Measurements from ENCODE around the gene PDIK1L.

PDIK1L gene

DNA sequence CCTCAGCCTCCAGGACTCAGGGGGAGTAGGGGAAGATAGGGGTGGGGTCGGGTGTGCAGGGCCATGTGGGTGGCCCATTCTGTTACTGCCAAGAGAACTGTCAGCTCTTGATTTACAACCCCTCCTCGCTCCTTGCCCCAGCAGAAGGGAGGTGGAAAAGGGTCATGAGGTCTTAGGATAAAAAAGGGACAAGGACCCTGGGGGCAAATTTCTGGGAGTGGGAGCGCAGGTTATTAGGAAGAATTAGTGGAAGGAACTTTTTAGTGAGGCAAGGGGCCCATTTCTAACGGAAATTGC lies 48.1 kb downstream of the PDIK1L start:
- DNase-seq (ENCODE audit: low read depth): no peak
- TF ChIP-seq, protein P1, sequence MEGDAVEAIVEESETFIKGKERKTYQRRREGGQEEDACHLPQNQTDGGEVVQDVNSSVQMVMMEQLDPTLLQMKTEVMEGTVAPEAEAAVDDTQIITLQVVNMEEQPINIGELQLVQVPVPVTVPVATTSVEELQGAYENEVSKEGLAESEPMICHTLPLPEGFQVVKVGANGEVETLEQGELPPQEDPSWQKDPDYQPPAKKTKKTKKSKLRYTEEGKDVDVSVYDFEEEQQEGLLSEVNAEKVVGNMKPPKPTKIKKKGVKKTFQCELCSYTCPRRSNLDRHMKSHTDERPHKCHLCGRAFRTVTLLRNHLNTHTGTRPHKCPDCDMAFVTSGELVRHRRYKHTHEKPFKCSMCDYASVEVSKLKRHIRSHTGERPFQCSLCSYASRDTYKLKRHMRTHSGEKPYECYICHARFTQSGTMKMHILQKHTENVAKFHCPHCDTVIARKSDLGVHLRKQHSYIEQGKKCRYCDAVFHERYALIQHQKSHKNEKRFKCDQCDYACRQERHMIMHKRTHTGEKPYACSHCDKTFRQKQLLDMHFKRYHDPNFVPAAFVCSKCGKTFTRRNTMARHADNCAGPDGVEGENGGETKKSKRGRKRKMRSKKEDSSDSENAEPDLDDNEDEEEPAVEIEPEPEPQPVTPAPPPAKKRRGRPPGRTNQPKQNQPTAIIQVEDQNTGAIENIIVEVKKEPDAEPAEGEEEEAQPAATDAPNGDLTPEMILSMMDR (IDR thresholded peaks at IDR 0.05; ENCODE audit: control insufficient read depth, extremely low read depth, insufficient read depth): no peak
- H3K4me3 ChIP-seq (ENCODE audit: low read depth, low read length): no peak overlapping the region

DNA sequence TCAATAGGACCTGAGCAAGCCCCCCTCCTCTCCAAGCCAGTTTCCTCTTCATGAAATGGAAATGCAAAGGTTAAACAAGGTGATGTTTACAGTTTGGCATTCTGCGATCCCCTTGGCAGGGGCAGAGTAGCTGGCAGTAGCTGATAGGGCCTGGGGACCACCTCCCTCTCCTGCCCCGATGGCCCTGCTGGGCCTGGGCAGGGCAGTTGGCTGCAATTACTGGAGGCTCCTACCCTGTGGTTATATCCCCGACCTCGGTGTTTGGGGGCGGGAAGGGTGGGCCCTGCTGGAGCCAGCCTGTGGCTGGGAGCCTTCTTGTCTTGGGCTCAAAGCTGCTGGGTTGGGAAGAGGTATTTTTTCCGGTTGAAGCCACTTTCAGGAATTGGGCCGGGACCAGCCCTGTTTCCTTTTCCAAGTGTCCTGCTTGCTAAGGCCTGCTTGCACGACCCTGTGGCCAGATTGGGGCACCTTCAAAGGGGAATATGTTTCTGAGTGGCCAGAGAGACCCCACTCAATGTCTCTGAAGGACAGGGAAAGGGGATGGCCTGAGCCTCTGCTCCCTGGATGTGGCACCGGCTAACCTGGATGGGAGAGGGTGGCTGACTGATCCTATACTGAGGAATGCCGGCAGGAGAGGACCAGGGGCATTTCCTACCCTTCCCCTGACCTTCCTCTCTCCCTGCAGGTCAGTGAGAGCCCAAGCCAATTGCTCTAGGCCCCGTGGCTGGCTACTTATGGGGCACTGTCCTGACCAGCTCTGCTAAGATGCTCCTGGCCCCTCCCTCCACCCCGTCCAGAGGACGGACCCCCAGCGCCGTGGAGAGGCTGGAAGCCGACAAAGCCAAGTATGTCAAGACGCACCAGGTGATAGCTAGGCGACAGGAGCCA lies 49.1 kb downstream of the PDIK1L start:
- TF ChIP-seq, protein P1 (IDR thresholded peaks at IDR 0.05; ENCODE audit: control insufficient read depth, extremely low read depth, insufficient read depth): no peak
- H3K4me3 ChIP-seq (ENCODE audit: low read depth, low read length): no peak overlapping the region
- peak; percentile 7 for DNase-seq (ENCODE audit: low read depth)

DNA sequence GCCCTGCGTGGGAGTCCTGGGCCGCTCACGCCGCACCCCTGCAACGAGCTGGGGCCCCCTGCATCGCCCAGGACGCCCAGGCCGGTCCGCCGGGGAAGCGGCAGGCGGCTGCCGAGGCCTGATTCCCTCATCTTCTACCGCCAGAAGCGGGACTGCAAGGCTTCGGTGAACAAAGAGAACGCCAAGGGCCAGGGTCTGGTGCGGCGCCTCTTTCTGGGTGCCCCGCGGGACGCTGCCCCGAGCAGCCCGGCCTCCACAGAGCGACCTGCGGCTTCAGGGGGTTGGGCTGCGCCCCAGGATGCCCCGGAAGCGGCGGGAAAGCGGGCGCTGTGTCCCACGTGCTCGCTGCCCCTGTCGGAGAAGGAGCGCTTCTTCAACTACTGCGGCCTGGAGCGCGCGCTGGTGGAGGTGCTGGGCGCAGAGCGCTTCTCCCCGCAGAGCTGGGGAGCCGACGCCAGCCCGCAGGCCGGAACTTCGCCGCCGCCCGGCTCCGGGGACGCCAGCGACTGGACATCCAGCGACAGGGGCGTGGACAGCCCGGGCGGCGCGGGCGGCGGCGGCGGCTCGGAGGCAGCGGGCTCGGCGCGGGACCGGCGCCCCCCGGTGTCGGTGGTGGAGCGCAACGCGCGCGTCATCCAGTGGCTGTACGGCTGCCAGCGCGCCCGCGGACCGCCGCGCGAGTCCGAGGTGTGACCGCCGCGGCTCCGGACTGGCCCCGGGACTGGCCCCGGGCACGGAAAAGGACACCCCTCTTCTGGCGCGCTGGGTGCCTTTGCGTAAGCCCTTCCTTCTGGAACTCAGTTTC lies 50.0 kb downstream of the PDIK1L start:
- TF ChIP-seq, protein P1 (IDR thresholded peaks at IDR 0.05; ENCODE audit: control insufficient read depth, extremely low read depth, insufficient read depth): peak; percentile 31; the same call in 1 of the 2 replicates
- no peak for DNase-seq (ENCODE audit: low read depth)
- H3K4me3 ChIP-seq (ENCODE audit: low read depth, low read length): no peak overlapping the region

DNA sequence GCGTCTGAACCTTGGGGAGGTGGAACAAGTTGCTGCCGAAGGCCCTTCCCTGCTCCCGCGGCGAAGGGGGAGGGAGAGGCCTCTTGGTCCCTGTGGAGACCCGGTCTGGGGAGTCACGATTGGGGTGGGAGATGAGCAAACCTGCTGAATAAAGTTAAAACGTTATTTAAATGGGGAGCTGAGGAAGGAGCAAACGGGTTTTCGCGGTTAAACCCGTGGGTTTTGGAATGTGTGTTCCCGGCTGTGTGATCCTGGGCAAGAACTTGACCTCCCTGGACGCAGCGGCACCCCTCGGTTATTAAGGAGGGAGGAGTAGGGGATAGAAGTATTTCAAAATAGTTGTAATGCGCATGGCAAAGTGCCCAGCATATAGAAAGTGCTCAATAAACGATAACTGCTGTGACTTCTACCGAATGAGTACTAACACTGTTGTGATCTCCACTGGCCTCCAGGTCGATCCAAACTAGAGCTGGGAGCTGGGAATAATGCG lies 50.6 kb downstream of the PDIK1L start:
- DNase-seq (ENCODE audit: low read depth): no peak
- TF ChIP-seq, protein P1 (IDR thresholded peaks at IDR 0.05; ENCODE audit: control insufficient read depth, extremely low read depth, insufficient read depth): no peak
- H3K4me3 ChIP-seq (ENCODE audit: low read depth, low read length): no peak overlapping the region

DNA sequence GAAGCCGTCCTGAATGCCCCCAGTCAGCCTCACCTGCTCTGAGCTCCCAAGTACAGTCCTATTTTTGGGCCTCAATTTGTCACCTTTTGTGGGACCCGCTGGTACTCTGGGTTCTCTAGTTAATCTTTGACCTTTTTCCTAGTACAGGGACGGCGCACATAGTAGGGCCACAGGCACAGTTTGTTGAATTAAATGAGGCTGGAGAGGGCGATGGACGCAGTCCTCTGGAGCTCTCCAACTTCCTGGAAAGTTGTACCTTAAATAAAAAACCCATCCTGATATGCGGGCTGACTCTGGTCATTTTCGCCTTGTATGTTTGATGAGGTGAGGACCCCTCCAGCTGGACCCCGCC lies 52.0 kb downstream of the PDIK1L start:
- no peak for DNase-seq (ENCODE audit: low read depth)
- H3K4me3 ChIP-seq (ENCODE audit: low read depth, low read length): no peak overlapping the region
- TF ChIP-seq, protein P1 (IDR thresholded peaks at IDR 0.05; ENCODE audit: control insufficient read depth, extremely low read depth, insufficient read depth): no peak

DNA sequence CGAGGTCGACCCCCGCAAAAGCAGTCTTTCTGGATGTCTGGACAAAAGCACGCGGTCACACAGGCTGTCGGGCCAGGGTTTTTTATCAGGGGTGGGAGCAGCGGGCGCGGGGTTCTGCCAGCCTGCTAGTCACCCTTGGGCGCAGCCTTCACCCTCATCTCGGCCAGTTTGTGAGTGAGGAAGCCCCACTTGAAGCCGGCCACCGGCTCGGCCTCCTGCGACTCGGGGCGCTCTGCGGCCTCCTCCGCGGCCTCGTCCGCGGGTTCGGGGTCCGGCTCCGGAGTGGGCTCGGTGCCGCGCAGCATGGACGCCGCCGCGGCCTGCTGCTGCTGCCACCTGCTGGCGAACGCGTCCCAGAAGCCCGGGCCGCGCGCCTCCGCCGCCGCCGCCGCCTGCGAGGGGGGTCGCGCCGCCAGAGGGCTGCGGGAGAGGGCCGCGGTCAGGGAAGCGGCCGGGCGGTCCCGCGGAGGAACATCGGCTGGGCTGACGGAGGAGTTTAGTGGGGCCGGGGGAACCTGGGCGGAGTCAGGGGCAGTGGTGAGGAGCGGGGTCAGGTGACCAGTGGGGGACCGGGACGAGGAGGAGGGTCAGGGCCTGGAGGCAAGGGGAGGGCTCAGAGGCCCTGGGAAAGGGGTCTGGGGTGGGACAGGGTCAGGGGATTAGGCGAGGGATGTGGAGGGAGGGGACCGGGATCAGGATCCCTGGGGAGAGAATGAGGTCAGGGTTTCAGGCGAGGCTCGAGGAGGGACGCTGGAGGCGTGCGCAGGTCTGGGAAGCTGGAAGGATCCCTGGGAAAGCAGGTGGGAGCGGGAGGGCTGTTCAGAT lies 52.6 kb downstream of the PDIK1L start:
- TF ChIP-seq, protein P1 (IDR thresholded peaks at IDR 0.05; ENCODE audit: control insufficient read depth, extremely low read depth, insufficient read depth): peak; percentile 57
- H3K4me3 ChIP-seq (ENCODE audit: low read depth, low read length): peak overlapping the region; percentile 21; the same call in 1 of the 2 replicates
- no peak for DNase-seq (ENCODE audit: low read depth)

All from LNCaP clone FGC (cell line).